ENCODE data around the gene RAC3.

RAC3 gene

DNA sequence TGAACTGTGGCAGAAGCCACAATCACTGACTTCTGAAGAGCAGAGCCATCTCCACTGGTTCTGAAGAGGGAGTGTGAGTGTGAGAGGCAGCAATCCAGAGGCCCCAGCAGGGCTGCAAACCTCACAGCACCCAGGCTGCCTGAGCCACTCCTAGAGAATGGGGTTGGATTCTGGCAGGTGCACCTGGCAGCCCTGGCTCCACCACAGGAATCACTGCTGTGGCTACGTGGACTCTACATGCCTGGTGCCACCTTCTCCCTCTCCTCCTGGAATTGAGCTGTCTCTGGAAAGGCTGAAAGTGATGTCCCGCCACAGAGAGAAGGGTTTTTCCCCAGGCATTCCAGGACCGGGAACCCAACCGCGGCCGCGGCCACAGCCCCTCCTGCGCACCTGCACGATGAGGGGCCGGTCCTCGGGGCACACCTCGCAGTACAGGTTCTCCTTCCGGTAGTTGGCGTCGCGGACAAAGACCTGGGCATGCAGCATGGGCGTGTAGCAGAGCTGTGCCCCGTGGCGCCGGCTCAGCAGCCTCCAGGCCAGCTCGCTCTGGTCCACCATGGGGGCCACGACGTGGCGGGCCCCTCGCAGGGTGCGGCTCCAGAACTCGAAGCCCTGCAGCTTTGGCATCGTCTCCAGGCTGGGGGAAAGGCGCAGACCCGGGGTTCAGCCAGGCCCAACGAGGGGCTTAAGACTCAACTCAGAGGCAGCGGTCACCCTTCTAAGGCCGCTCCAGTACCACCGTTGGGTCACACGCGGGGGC lies 33.1 kb downstream of the RAC3 start:
- peak overlapping the region; percentile 67 for H3K4me3 ChIP-seq (ENCODE audit: low read length)
- no peak for DNase-seq (ENCODE audit: low read depth)
- TF ChIP-seq, protein P1, sequence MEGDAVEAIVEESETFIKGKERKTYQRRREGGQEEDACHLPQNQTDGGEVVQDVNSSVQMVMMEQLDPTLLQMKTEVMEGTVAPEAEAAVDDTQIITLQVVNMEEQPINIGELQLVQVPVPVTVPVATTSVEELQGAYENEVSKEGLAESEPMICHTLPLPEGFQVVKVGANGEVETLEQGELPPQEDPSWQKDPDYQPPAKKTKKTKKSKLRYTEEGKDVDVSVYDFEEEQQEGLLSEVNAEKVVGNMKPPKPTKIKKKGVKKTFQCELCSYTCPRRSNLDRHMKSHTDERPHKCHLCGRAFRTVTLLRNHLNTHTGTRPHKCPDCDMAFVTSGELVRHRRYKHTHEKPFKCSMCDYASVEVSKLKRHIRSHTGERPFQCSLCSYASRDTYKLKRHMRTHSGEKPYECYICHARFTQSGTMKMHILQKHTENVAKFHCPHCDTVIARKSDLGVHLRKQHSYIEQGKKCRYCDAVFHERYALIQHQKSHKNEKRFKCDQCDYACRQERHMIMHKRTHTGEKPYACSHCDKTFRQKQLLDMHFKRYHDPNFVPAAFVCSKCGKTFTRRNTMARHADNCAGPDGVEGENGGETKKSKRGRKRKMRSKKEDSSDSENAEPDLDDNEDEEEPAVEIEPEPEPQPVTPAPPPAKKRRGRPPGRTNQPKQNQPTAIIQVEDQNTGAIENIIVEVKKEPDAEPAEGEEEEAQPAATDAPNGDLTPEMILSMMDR (conservative IDR thresholded peaks at IDR 0.05; ENCODE audit: low read depth, low read length), result no peak

DNA sequence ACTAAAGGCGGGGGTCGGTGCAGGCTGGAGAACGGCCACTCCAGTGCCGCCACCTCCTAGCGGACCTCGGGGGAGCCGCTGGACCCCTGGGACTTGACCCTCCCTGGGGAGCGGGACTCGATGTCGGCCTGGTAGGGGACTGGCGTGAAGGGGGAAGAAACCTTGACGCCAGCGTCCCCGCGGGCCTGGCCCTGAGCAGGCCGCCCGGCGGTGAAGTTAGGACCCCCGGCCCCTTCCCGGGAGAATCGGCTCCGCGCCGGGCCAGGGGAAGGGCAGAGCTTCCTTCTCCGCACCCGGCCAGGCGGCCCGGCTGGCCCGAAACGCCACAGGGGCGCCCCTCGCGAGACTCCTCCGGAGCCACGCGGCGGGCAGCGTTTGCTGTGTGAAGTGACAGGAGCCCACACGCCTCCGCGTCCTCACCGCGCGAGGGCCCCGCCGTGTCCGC lies 33.7 kb downstream of the RAC3 start:
- H3K4me3 ChIP-seq (ENCODE audit: low read length), result peak overlapping the region; percentile 67
- TF ChIP-seq, protein P1 (conservative IDR thresholded peaks at IDR 0.05; ENCODE audit: low read depth, low read length), result no peak
- no peak for DNase-seq (ENCODE audit: low read depth)

DNA sequence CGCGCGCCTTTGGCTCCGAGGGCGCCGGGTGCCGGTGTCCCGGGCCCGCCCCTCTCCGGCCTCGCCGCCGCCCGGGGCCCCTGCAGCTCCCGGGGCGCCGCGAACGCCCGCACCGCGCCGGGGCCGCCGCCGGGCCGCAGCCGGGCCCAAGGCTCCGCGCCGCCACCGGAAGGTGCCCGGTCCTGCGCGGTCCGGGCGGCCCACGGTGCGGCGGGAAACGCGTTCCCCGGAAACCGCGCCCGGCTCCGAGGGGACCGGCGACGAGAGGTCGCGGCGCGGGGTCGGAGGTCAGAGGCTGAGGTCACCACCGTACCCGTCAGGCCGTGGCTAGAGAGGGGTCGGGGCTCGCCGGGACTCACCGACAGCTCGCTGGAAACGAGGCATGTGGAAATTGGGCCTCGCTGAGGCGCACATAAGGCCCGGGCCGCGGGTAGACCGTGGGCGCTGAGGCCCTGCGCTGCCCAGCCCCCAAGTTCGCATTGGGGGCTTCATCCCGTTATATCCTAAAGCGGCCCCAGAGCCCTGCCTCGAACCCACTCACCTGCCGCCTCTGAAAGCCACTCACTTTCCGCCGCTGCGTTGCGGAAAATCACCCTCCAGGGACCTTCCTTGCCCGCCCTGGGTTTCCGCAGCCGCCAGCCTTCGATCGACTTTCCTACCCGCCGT lies 34.3 kb downstream of the RAC3 start, which contains the start of gene DUS1L:
Gene DUS1L (minus strand): TSS at position 167 of the 666 bp plus-strand sequence. CDS start 745 bp downstream, outside the sequence.
- TF ChIP-seq, protein P1 (conservative IDR thresholded peaks at IDR 0.05; ENCODE audit: low read depth, low read length), result no peak
- DNase-seq (ENCODE audit: low read depth), result no peak
- peak within 1 kb of the TSS; percentile 67 for H3K4me3 ChIP-seq (ENCODE audit: low read length)

DNA sequence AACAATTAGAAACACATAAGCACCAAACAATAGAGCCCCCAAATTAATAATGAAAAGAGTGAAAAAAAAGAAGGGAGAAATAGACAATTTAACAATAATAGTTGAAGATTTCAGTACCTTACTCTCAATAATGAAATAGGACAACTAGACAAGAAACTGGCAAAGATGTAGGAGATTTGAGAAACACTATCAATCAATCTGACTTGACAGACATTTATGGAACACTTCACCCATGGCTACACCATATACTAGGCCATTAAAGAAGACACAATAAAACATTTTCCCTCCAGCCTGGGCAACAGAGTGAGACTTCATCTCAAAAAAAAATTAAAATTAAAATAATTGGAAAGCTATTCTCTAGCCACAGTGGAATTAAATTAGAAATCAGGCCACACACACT lies 39.1 kb downstream of the RAC3 start:
- DNase-seq (ENCODE audit: low read depth), result no peak
- H3K4me3 ChIP-seq (ENCODE audit: low read length), result no peak overlapping the region
- TF ChIP-seq, protein P1 (conservative IDR thresholded peaks at IDR 0.05; ENCODE audit: low read depth, low read length), result no peak

DNA sequence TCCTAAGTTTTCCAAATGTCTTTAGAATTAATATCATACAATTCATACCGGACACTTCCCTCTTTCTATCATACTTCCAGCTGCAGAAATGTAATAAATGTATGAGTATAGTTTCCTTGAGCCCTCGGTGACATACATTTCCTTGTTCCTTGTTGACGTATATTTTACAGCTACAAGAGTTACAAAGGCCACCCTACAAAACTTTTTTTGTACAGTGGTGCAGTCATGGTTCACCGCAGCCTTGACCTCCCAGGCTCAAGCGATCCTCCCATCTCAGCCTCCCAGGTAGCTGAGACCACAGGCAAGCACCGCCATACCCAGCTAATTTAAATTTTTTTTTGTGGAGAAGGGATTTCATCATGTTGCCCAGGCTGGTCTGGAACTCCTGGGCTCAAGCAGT lies 41.3 kb downstream of the RAC3 start:
- DNase-seq (ENCODE audit: low read depth), result no peak
- no peak overlapping the region for H3K4me3 ChIP-seq (ENCODE audit: low read length)
- TF ChIP-seq, protein P1 (conservative IDR thresholded peaks at IDR 0.05; ENCODE audit: low read depth, low read length), result no peak

DNA sequence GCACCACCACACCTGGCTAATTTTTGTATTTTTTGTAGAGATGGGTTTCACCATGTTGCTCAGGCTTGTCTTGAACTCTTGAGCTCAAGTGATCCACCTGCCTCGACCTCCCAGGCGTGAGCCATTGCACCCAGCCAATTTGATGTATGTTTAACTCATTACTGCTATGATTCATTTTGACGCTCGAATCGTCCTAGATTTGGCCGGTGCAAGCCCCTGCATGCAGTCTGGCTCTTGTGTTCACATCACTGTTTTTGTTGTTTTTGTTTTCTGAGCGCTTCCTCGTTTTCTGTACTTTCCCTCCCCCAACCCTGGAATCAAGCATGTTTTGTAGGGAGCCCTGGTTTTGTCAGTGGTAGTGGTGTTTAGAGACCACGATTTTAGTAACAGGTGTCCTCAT lies 42.0 kb downstream of the RAC3 start:
- DNase-seq (ENCODE audit: low read depth), result no peak
- TF ChIP-seq, protein P1 (conservative IDR thresholded peaks at IDR 0.05; ENCODE audit: low read depth, low read length), result no peak
- no peak overlapping the region for H3K4me3 ChIP-seq (ENCODE audit: low read length)

Data from retinal pigment epithelial cell (primary cell).